Activated naive CD4-positive, alpha-beta T cell treated with anti-CD3 and anti-CD28 coated beads, Interleukin-2, amount 50 U/mL, for 72 hours (primary cell): Measurements from ENCODE around the gene CLIC5. TPM values are rescaled to one million over a fixed set of nuclear protein-coding genes. Genes with fewer than 3 reads are reported as not detected.

Experiments
- ATAC-seq, 2 donors: fragments of 150-1000 bp; cut with Tn5 transposase; 2 replicates each; pipeline ENCODE4 v1.10.0; 2021; ENCODE audit warnings: mild to moderate bottlenecking in 2 of 2, moderate library complexity in 2 of 2
- DNase-seq, 2 donors: peaks; one replicate each; pipeline ENCODE4 v3.0.0; 2021 to 2022; ENCODE audit warnings: low spot score in 2 of 2
- H3K27ac Mint-ChIP-seq, 2 donors: one replicate each; pipeline ENCODE4 v1.8.0; 2022; ENCODE audit warnings: mild to moderate bottlenecking in 2 of 2, mixed read lengths in 2 of 2
- H3K36me3 Mint-ChIP-seq, 2 donors: one replicate each; pipeline ENCODE4 v1.8.0; 2022; ENCODE audit warnings: mixed read lengths in 2 of 2
- H3K9me3 Mint-ChIP-seq, 2 donors: one replicate each; pipeline ENCODE4 v1.8.0; 2022; ENCODE audit warnings: mixed read lengths in 2 of 2
- total RNA-seq, 2 donors: library from RNA; stranded (reverse); gene quantifications; one replicate each; pipeline ENCODE4 v1.2.3, GENCODE V29; 2022

The CLIC5 gene
- total RNA-seq, 2 donors from 2014 or later, result 1.8 to 8.4 TPM

DNA sequence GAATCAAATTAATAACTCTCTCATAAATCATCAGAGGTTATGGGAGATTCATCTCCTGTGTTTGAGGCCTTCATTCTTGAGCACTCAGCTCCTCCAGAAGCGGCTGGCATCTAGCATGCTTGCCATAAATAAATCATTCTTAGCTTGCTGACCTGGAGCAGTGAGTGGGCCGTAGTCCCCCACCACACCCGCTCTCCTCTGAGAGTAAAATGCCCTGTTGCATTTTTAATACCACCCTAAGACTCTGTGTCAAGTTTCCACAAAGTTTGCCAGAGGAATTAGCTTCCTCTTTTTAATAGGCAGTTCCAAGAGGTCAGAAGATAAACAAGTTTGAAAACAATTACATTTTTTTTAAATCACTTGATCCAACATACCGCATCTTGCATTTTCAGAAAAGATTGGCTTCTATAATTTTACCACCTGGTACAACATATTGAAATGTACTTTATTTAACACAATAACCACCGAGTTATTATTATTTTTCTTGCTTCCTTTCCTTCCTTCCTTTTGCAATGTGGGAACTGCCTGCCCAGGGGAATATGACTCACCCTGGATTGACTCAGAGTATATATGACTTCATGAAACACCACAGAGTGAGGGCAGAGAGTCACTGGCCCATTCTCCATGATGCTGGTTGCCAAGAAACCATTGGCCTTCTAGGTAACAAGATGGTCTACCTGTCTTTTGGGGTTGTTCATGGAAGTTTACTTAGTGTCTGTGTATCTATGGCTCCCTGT lies 29.4 kb upstream of the CLIC5 start:
- DNase-seq, result peak in 1 of 2 donors; percentile 10
- no peaks in the 10 kb centered on the region for H3K9me3 Mint-ChIP-seq
- no peaks in the 10 kb centered on the region for H3K36me3 Mint-ChIP-seq
- peak overlapping the region; percentile 22 to 61 for H3K27ac Mint-ChIP-seq
- ATAC-seq, result peak; percentile 85 to 89

DNA sequence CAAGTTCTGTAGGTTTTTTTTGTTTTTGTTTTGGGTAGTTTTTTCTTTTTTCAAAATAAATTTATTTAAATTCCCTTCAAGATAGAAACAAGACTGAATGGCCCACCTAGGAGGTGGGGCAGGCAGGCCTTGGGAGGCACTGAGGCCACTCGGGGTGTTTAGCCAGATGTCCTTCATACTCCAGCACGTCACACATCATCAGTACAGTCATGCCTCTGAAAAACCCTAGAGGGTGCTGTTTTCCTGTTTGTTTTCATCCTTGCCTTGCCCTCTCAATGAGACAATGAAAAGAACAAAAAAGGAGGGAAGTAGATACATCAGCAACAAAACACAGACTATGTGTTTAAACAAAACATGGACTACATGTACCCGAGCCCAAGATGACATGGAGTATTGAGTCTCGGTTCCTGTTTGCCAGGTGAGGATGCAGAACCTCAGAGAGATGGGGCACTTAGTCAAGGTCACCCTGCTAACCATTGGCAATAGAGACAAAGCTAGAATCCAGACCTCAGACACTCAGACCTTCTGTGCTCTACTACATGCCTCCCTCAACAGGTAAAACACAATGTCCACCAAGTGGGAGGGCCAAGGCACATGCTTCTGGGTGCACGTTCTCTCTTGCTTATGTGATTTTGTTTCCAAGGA lies 26.8 kb upstream of the CLIC5 start:
- Mint-ChIP-seq H3K36me3 (no peaks in the 10 kb centered on the region), H3K27ac (no peak overlapping the region), H3K9me3 (no peaks in the 10 kb centered on the region)
- no peak for DNase-seq
- ATAC-seq, result peak; percentile 64 to 72

DNA sequence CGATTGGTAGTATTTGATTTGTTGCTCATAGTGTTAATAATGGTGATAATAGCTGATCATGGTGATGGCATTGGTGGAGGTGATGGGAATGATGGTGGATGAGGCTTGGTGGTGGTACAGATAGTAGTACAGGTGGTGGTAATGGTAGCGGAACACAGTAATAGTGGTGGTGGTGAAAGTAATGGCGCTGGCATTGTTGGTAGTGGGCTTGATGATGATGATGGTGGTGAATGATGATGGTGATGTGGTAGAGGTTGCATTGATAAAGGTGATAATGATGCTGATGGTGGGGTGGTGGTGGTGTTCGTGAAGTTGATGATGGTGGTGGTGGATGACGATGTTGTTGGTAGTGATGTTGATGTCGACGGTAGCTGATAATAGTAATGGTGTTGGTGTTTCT lies 24.6 kb upstream of the CLIC5 start:
- Mint-ChIP-seq H3K9me3 (no peaks in the 10 kb centered on the region), H3K36me3 (no peaks in the 10 kb centered on the region), H3K27ac (no peak overlapping the region)
- ATAC-seq (no peak), DNase-seq (no peak)

DNA sequence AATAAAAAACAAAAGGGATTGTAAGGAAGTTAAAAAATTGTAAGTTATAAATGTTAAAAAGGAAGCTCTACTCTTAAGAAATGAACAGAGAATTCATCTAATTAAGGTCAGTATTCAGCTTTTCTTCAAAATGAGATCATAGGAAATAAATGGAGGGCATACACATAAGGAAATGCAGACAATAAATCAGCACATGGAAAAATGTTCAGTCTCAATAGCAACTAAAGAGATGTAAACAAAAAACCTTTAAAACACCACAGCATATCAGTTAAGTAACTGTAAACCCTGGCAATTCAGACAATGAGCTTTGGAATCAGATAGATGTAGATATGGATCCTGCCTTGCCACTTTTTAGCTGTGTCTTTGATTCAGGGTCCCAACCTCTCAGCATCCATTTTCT lies 24.0 kb upstream of the CLIC5 start:
- Mint-ChIP-seq H3K9me3 (no peaks in the 10 kb centered on the region), H3K27ac (no peak overlapping the region), H3K36me3 (no peaks in the 10 kb centered on the region)
- no peak for DNase-seq
- ATAC-seq, result no peak

DNA sequence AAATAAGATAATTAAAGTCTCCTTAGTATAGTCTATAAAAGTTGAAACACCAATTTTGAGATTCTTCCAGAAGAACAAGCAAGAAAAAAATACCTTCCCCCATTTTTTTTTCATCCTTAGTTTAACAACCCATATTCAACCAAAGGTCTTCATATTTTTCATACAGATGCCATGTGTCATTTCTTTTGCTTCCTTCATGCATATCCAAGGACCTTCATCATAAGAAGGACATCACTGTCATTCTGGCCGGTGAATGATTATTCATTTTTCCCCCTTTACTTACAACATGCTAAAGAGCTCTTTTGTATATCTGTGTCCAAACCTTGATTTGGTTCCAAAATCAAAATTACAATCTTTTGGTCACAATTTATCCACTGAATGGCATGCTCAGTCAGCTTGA lies 21.3 kb upstream of the CLIC5 start:
- ATAC-seq (no peak), DNase-seq (no peak)
- Mint-ChIP-seq H3K9me3 (no peaks in the 10 kb centered on the region), H3K27ac (no peak overlapping the region), H3K36me3 (no peaks in the 10 kb centered on the region)

DNA sequence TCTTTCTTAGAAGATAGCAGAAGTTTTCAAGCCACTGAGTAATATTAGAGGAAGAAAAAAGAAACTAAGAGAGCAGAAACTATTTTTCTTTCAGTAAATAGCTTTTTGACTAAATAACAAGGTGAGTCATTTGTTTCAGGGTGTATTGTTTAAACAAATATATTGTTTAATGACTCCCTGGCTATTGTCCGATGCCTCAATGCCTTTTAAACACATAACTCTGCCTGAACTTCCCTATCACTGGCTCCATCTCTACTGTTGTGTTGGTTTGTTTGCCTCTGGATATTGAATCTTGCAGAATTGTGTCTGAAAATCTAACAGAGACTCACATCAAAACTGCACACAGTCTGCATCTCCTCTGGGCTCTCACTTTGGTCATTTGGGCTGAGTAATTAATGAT lies 19.6 kb upstream of the CLIC5 start:
- DNase-seq (no peak), ATAC-seq (no peak)
- H3K27ac Mint-ChIP-seq, result no peak overlapping the region
- no peaks in the 10 kb centered on the region for H3K36me3 Mint-ChIP-seq
- no peaks in the 10 kb centered on the region for H3K9me3 Mint-ChIP-seq

DNA sequence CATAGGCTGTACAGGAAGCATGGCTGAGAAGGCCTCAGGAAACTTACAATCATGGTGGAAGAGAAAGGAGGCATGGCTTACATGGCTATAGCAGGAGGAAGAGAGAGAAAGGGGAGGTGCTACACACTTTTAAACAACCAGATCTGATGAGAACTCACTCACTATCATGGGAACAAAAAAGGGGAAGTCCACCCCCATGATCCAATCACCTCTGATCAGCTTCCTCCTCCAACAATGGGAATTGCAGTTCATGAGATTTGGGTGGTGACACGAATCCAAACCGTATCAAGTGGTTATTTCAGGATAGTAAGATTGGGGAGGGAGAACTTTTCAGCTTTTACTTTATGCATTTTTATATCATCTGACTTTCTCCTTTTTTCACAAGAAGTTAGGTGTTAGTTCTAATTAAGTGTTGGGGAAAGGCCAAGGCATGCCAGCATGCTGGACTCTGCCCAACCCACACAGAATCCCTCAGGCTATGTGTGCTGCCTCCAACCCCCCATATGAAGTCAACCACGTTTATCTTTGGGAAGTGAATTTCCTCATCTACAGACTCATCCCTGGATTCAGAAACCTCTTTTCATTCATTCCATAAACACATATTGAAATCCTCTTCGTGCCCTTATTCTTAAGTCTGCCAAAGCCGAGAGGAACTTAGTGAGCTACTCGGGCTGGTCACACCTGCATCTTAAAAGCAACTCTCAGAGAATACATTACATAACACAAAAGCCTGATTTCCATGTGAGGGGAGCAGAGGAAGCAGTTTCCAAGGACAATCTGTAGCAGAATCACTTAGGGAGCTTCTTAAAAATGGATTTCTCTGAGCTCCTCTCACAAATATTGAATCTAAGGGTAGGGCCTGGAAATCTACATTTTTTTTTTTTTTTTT lies 16.7 kb upstream of the CLIC5 start:
- Mint-ChIP-seq H3K9me3 (no peaks in the 10 kb centered on the region), H3K27ac (no peak overlapping the region), H3K36me3 (no peaks in the 10 kb centered on the region)
- no peak for DNase-seq
- no peak for ATAC-seq

DNA sequence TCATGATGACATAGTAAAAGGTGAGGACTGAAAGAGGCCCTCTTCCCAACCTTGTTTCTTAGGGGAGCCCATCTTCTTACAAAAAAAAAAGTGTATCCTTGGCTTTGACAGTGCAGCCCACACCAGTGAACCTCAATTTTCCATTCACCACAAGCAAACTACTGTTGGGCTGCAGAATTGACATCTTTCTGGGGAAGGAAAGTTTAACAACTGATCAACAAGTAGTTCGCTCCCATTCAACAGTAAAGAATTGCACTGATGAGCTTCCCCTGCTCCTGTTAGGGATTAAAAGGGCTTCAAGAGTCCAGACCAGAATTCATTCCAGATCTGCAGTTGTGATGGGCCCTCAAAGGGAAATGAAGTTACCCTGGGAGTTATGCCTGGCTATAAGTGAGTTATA lies 13.9 kb upstream of the CLIC5 start:
- DNase-seq (no peak), ATAC-seq (no peak)
- Mint-ChIP-seq H3K27ac (no peak overlapping the region), H3K9me3 (no peaks in the 10 kb centered on the region), H3K36me3 (no peaks in the 10 kb centered on the region)

DNA sequence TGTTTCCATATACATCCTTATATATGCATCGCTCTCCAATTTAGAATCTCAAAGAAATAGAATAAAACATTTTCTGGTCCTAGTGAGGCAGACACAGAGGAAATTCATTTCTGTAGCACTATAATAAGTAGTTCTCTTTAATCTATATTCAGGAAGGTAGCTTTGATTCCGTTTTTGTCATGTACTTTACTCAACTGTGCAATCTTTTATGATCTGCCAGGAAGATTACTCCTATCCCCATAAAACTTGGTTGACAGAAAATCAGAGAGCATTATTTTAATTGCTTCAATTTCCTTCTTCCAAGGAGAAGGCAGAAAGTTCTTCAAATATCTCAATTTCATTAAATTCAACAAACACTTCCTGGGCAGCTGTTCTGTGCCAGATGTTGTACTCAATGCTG lies 10.6 kb upstream of the CLIC5 start:
- Mint-ChIP-seq H3K27ac (no peak overlapping the region), H3K36me3 (no peaks in the 10 kb centered on the region), H3K9me3 (peaks cover 0 to 9% of the 10 kb centered on the region in 2 donors)
- no peak for DNase-seq
- ATAC-seq, result no peak

DNA sequence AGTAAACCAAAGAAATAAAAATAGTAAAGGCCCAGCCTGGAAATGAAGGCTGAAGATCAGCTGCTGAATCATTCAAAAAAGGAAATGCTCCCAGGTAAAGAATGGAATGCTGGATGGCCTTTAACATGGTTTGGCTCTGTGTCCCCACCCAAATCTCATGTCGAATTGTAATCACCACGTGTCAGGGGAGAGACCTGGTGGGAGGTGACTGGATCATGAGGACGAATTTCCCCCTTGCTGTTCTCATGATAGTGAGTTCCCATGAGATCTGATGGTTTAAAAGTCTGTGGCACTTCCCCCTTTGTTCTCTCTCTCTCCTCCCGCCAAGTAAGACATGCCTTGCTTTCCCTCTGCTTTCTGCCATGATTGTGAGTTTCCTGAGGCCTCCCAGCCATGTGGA lies 9.9 kb upstream of the CLIC5 start:
- Mint-ChIP-seq H3K27ac (no peak overlapping the region), H3K9me3 (peaks cover 0 to 9% of the 10 kb centered on the region in 2 donors), H3K36me3 (no peaks in the 10 kb centered on the region)
- ATAC-seq (no peak), DNase-seq (no peak)

DNA sequence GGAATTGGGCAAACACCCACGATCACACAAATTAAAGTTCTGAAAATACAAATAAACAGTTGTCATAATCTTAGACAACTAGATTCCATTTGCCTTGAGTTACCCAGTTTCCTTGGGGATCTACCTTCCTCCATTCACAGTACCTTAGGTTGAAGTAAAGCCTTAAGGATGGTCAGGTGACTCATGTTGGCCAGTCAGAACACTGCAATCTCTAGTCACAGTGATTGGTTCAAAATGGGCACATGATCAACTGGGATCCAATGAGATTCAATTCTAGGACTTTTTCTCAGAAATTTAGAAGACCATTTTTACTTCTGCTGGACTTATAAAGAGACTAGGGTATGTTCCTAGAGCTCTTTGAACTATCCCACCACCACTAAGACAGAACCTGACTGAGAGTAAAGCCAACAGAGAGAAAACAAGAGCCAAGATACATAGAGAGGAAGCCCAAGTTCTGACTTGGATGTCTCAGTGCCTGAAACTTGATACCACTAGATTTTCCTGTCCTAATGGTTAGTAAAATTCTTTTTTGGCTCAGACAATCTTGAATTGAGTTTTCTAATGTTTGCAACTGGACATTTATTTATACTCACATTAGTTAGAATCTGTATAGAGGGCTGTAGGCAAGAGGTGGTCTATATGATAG lies 8.6 kb upstream of the CLIC5 start:
- H3K36me3 Mint-ChIP-seq, result no peaks in the 10 kb centered on the region
- no peak for ATAC-seq
- H3K9me3 Mint-ChIP-seq, result peaks cover 0 to 9% of the 10 kb centered on the region in 2 donors
- no peak overlapping the region for H3K27ac Mint-ChIP-seq
- DNase-seq, result no peak

DNA sequence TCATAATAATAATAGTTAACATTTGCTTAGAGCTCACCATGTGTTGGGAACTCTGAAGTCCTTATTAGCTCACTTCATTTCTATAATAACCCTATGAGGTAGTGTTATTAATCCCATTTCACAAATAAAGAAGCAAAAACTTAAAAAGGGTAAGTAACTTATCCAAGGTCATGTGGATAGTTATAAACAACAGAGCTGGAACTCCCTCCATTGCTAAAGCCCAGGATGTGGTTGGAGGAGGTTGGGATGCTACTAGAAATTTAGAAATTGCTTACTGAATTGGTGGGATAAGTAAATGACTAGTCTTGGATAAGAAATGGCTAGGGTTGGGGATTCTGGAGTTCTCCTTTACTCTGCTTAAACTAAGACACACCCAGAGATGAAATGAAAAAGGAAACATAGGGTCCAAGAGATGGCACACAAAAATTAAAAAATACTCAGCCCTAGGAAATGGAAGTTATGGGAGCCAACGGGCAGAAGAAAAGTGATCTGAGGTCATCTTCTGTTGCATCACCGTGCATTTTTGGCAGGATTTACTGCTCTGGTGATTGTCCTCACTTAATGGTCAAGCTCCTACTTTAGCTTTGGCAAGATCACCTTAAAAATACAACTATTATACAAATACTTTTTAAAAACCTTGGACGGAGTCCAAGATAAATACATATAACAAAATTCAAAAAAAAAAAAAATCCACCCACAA lies 7.7 kb upstream of the CLIC5 start:
- Mint-ChIP-seq H3K27ac (no peak overlapping the region), H3K36me3 (no peaks in the 10 kb centered on the region)

DNA sequence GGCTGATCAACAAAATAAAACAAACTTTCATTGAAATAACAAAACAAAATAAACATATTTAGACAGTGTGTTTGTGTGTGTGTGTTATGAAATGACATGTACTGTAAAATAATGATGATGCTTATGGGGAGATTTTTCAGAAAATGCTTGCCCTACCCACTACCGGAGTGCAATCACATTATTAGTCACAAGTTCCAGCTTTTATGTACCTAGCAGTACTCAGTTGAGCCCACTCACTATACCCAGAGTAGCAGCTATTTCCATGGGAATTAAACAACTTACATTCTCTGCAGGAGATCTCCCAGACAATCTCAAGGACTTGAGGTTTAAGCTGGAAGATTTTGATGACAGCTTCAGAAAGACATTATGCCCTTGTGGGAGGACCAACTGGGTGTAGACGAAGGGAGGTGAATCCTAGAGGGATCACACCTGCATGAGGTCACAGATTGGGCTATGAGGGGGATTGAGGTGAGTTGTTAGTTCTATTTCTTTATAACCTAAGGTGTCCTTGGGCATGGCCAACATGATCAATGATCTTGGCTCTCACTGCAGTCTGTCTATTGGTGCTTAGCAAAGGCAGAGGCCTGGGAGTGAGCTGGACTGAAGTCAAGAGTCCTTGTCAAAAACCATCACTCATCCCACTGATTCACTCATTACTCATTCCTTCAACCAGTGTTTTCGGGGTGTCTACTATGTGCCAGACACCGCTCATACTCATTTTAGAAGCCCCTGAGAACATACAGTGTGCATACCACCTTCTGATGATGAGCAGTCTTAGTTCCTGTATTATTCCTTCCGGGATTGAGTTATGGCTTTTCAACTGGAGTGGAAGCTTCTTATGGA lies 6.7 kb upstream of the CLIC5 start:
- ATAC-seq (peak; percentile 87 to 90), DNase-seq (no peak)
- H3K9me3 Mint-ChIP-seq, result peaks cover 0 to 9% of the 10 kb centered on the region in 2 donors
- H3K36me3 Mint-ChIP-seq, result no peaks in the 10 kb centered on the region
- H3K27ac Mint-ChIP-seq, result peak overlapping the region in 1 of 2 donors; percentile 16

More for the DNA sequence above, 7.7 kb upstream of the CLIC5 start:
- H3K9me3 Mint-ChIP-seq, result peaks cover 0 to 9% of the 10 kb centered on the region in 2 donors
- ATAC-seq (no peak), DNase-seq (no peak)

DNA sequence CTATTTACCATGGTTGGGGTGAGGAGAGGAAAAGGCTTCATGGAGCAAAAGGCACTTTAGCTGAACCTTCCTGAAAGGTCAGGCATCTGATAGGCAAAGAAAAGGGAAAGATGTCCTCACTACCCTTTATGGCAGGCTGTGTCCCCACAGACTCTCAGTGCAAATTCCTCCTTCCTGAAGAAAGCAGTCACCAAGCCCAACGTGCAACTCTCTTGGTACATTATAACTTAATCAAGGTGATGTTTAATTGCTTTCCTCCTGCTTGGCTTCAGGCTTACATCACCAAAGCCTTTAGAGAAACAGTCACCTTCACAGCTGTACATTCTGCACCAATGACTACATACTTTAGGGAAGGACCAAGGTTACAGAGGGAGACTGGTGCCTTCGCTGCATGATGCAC lies 2.1 kb upstream of the CLIC5 start:
- Mint-ChIP-seq H3K36me3 (peaks cover 5 to 7% of the 10 kb centered on the region in 2 donors), H3K9me3 (peaks cover 0 to 5% of the 10 kb centered on the region in 2 donors), H3K27ac (no peak overlapping the region)
- DNase-seq (no peak), ATAC-seq (no peak)

DNA sequence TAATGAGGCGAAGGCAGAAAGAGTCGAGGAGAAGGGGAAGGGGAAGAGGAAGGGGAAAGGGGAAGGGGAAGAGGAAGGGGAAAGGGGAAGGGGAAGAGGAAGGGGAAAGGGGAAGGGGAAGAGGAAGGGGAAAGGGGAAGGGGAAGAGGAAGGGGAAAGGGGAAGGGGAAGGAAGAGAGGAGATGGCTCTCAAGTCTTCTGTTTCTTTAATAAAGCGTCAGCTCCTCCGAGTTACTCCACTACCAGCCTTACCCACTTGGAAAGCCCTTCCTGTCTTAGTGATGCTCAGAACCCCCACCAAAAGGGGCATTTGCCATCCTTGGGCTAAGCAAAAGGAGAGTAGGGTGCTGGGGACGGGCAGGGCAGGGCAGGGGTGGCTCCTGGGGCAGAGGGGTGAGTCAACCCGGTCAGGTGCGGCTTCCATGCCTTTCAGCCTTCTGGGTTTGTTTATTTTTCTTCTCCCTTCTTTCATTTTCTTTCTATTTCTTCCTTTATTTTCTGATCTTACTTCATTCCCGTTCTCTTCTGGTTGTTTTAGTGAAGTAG lies 476 bp upstream of the CLIC5 start:
- Mint-ChIP-seq H3K9me3 (peaks cover 0 to 5% of the 10 kb centered on the region in 2 donors), H3K27ac (peak overlapping the region in 1 of 2 donors; percentile 3), H3K36me3 (peaks cover 5 to 7% of the 10 kb centered on the region in 2 donors)
- ATAC-seq (no peak), DNase-seq (no peak)
